Measurements from ENCODE around the gene TH.

TH gene

GRCh38 chr11:2160736-2161259, 10.8 kb downstream of the TH start, which contains the start of gene INS:
INS (minus strand) TSS chr11:2161209; CDS start chr11:2160971, 238 bp downstream.
- DNase-seq, result no peak
- no peak for TF ChIP-seq CTCF (IDR thresholded peaks at IDR 0.05; ENCODE audit: low read depth, low read length)
- Histone ChIP-seq H3K9me3 (no peaks in the 10 kb centered on the region), H3K36me3 (no peaks in the 10 kb centered on the region), H3K4me3 (ENCODE audit: low read depth, low read length) (no peak within 1 kb of the TSS), H3K27me3 (no peaks in the 10 kb centered on the region), H3K4me1 (peaks cover 6% of the 10 kb centered on the region)

DNA sequence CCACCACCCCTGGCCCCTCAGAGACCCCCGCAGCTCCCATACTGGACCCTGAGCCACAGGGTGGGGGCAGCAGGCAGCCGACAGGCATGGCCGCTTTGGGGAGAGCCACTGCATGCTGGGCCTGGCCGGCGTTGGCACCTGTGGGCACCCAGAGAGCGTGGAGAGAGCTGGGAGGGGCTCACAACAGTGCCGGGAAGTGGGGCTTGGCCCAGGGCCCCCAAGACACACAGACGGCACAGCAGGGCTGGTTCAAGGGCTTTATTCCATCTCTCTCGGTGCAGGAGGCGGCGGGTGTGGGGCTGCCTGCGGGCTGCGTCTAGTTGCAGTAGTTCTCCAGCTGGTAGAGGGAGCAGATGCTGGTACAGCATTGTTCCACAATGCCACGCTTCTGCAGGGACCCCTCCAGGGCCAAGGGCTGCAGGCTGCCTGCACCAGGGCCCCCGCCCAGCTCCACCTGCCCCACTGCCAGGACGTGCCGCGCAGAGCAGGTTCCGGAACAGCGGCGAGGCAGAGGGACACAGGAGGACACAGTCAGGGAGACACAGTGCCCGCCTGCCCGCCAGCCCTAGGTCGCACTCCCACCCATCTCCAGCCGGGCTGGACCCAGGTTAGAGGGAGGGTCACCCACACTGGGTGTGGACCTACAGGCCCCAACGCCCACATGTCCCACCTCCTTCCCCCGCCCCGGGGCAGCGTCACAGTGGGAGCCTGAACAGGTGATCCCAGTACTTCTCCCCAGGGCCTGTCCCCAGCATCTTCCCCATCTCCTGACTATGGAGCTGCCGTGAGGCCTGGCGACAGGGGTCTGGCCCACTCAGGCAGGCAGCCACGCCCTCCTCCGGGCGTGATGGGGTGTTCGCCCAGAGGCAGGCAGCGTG, 11.8 kb downstream of the TH start:
- Histone ChIP-seq H3K4me1 (peaks cover 6% of the 10 kb centered on the region), H3K9me3 (no peaks in the 10 kb centered on the region), H3K36me3 (no peaks in the 10 kb centered on the region), H3K27me3 (no peaks in the 10 kb centered on the region), H3K4me3 (ENCODE audit: low read depth, low read length) (no peak overlapping the region)
- no peak for TF ChIP-seq CTCF (IDR thresholded peaks at IDR 0.05; ENCODE audit: low read depth, low read length)
- no peak for DNase-seq

DNA sequence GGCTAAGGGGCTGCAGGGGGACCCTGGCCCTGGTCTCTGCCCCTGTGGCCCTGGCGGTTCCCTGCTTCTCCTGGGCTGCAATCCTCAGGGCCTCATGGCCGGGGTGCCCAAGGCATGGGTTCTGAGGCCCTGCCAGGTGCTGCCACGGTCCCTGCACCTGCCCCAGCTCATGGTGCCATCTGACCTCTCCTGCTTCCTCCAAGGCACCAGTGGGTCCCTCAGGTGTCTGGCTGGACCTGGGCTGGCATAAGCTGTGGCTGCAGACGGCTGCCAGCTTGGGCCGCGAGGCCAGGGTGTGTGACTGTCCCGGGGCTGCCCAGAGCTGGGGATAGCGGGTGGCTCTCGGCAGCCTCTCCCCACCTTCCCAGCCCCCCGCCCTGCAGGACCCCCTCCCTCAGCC, 12.6 kb downstream of the TH start:
- H3K36me3 ChIP-seq, result no peaks in the 10 kb centered on the region
- peaks cover 6% of the 10 kb centered on the region for H3K4me1 ChIP-seq
- no peak for DNase-seq
- H3K27me3 ChIP-seq, result no peaks in the 10 kb centered on the region
- no peak overlapping the region for H3K4me3 ChIP-seq (ENCODE audit: low read depth, low read length)
- TF ChIP-seq CTCF (IDR thresholded peaks at IDR 0.05; ENCODE audit: low read depth, low read length), result no peak
- no peaks in the 10 kb centered on the region for H3K9me3 ChIP-seq

DNA sequence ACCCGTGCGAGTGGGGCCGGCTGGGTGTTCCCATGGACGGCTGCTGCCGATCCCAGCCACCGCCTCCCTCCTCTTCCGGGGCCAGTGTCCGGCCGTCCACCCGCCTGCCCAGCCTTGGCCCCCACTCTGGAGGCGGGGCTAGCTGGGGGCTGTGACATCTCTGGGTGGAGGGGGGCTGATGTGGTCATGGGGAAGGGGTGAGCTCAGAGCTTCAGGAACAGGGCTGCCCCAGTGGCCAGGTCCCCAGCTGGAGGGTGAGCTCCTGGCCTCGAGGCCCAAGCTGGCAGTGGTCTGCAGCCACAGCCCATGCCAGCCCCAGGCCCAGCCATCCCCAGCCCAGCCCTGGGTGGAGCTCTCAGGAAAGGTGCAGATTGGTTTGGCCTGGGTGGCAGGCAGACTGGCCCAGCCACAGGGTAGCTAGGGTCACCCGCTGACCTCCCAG, 13.3 kb downstream of the TH start:
- H3K36me3 ChIP-seq, result no peaks in the 10 kb centered on the region
- TF ChIP-seq CTCF (IDR thresholded peaks at IDR 0.05; ENCODE audit: low read depth, low read length), result no peak
- no peaks in the 10 kb centered on the region for H3K27me3 ChIP-seq
- H3K4me3 ChIP-seq (ENCODE audit: low read depth, low read length), result no peak overlapping the region
- no peaks in the 10 kb centered on the region for H3K9me3 ChIP-seq
- no peak for DNase-seq
- H3K4me1 ChIP-seq, result peaks cover 3% of the 10 kb centered on the region

DNA sequence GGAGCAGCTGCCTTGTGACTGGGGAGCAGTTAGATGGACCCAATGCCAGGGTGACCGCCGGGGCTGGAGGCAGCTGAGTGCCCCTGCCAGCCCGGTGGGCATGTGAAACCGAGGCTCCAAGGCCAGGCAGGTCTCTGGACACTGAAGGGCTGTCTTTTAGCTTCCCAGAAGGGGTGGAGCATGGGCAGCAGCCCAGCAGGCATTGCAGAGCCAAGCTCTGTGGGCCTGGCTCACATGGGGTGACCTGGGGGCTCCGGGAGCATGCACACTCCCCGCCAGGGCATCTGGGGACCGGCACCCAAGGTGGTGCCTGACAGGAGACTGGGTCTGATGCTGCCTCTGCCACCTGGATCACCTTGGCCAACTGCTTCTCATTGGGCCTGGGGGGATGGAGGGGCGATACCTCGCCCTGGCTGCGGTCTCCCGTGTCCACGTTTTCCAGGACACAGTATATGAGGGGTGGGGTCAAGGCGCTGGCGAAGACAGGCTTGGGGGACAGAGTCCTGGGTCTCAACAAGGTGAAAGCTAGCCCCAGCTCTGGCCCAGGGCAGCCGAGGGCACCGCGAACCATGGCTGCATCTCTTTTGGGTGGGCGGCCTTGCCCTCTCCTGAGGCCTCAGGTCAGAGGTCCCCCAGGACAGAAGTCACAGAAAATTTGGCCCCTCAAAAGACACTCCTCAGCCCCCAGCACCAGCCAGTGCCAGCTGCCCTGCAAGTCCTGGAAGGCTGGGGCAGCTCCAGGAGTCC, 14.1 kb downstream of the TH start:
- TF ChIP-seq CTCF (IDR thresholded peaks at IDR 0.05; ENCODE audit: low read depth, low read length), result no peak
- H3K9me3 ChIP-seq, result no peaks in the 10 kb centered on the region
- DNase-seq, result no peak

More for the DNA sequence above, 14.1 kb downstream of the TH start:
- Histone ChIP-seq H3K4me1 (no peaks in the 10 kb centered on the region; the same call in 1 of the 2 replicates), H3K27me3 (no peaks in the 10 kb centered on the region), H3K4me3 (ENCODE audit: low read depth, low read length) (no peak overlapping the region), H3K36me3 (no peaks in the 10 kb centered on the region)
